Smooth muscle cell (in vitro differentiated cells): ENCODE data around the gene PPIL6. TPM values are rescaled to one million over a fixed set of nuclear protein-coding genes. Genes with fewer than 3 reads are reported as not detected.

Source experiments
- DNase-seq: peaks from one replicate; lab custom pipeline; 2025; ENCODE audit not compliant: unreplicated experiment; lab: John Stamatoyannopoulos, UW
- H2AFZ ChIP-seq: fragments of 200-600 bp; sonication (generic); 2 replicates; pipeline ENCODE4 v1.6.0; 2016; ENCODE audit warnings: antibody characterized with exemption, low read depth, mild to moderate bottlenecking
- H3F3A ChIP-seq: fragments of 200-600 bp; sonication (generic); 2 replicates; pipeline ENCODE4 v1.6.0; 2017; ENCODE audit warnings: antibody characterized with exemption, low read depth
- H3K27ac ChIP-seq: fragments of 200-600 bp; sonication (generic); 2 replicates; pipeline ENCODE4 v1.5.1; 2016; ENCODE audit warnings: low read depth, mild to moderate bottlenecking
- H3K27me3 ChIP-seq: fragments of 200-600 bp; sonication (generic); 2 replicates; pipeline ENCODE4 v1.6.1; 2016; ENCODE audit warnings: low read depth, mild to moderate bottlenecking
- H3K36me3 ChIP-seq: fragments of 200-600 bp; sonication (generic); 2 replicates; pipeline ENCODE4 v1.5.1; 2016; ENCODE audit warnings: low read depth
- H3K4me1 ChIP-seq: fragments of 200-600 bp; sonication (generic); 2 replicates; pipeline ENCODE4 v1.5.1; 2016; ENCODE audit warnings: low read depth
- H3K4me2 ChIP-seq: fragments of 200-600 bp; sonication (generic); 2 replicates; pipeline ENCODE4 v1.6.0; 2016; ENCODE audit warnings: mild to moderate bottlenecking
- H3K4me3 ChIP-seq: fragments of 200-600 bp; sonication (generic); 2 replicates; pipeline ENCODE4 v1.5.1; 2016; ENCODE audit warnings: mild to moderate bottlenecking
- H3K79me2 ChIP-seq: fragments of 200-600 bp; sonication (generic); 2 replicates; pipeline ENCODE4 v1.6.0; 2016; ENCODE audit warnings: low read depth, mild to moderate bottlenecking
- H3K9ac ChIP-seq: fragments of 200-600 bp; sonication (generic); 2 replicates; pipeline ENCODE4 v1.6.0; 2016; ENCODE audit warnings: low read depth
- H3K9me3 ChIP-seq: fragments of 200-600 bp; sonication (generic); replicated peaks from 2 replicates; pipeline ENCODE4 v1.5.1; 2016; ENCODE audit warnings: low read depth
- H4K20me1 ChIP-seq: fragments of 200-600 bp; sonication (generic); 2 replicates; pipeline ENCODE4 v1.6.0; 2016; ENCODE audit warnings: low read depth
- CTCF ChIP-seq: fragments of 200-600 bp; sonication (generic); IDR thresholded peaks from 2 replicates; pipeline ENCODE4 v1.5.1; 2017; ENCODE audit warnings: borderline replicate concordance, mild to moderate bottlenecking, antibody characterized with exemption; ENCODE audit not compliant: insufficient read depth, poor library complexity, severe bottlenecking
- WGBS: methylation state at CpG from one replicate; pipeline ENCODE4 v1.1.7; 2016; ENCODE audit warnings: low lambda C conversion rate; 5-methylcytosine and 5-hydroxymethylcytosine counted together
- polyA plus RNA-seq: library from polyadenylated mRNA; unstranded; fragments of >200 nt; fragmentation: Nextera tagmentation; extraction: Ambion mirVana; gene quantifications from 2 replicates; pipeline ENCODE4 v1.2.1, GENCODE V29; 2016
- total RNA-seq: library from RNA; depleted of rRNA; stranded (reverse); fragments of >200 nt; gene quantifications from 2 replicates; pipeline ENCODE4 v1.2.3, GENCODE V29; 2014

PPIL6 gene
- total and polyA plus RNA-seq, 2 experiments from 2014 or later = 1.3 to 1.7 TPM

DNA sequence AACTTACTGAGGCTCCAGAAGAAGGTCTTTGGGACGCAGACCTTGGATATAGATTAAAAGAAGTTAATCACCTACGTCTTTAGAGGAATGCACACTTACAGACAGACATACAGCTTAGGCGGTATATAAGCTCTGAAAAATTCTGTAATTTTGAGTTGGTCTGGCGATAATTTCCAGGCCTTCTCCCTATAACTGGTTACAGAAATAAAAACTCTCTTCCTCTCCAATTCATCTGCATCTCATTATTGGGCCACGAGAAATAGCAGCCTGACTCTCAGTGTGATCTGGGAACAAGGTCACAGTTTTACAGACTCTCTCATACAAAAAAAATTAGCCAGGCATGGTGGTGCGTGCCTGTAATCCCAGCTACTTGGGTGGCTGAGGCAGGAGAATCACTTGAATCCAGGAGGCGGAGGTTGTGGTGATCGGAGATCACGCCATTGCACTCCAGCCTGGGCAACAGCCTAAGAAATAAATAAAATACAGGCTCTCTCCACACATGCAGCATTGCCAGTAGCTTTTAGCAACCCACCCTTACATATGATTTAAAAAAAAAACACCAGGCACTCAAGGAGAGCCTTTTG is 37.9 kb upstream of the PPIL6 start:
- Histone ChIP-seq H2AFZ (no peak overlapping the region), H4K20me1 (peaks cover 36% of the 10 kb centered on the region), H3K9ac (peak overlapping the region; percentile 4), H3K36me3 (no peaks in the 10 kb centered on the region), H3K4me3 (peak overlapping the region; percentile 21), H3F3A (no peaks in the 10 kb centered on the region), H3K27me3 (no peaks in the 10 kb centered on the region), H3K79me2 (peaks cover 17% of the 10 kb centered on the region), H3K9me3 (no peaks in the 10 kb centered on the region), H3K27ac (peak overlapping the region; percentile 76), H3K4me1 (peaks cover 24% of the 10 kb centered on the region), H3K4me2 (peak overlapping the region; percentile 70)
- no peak for DNase-seq
- no peak for TF ChIP-seq CTCF
- whole genome bisulfite sequencing = 41% methylated on average over 9 of the region's 9 CpGs

- H3K4me3 ChIP-seq = no peak overlapping the region
- no peaks in the 10 kb centered on the region for H3K9me3 ChIP-seq
- peaks cover 24% of the 10 kb centered on the region for H3K4me1 ChIP-seq
- no peaks in the 10 kb centered on the region for H3K27me3 ChIP-seq
- H2AFZ ChIP-seq = no peak overlapping the region
- peaks cover 36% of the 10 kb centered on the region for H4K20me1 ChIP-seq
- H3K79me2 ChIP-seq = peaks cover 17% of the 10 kb centered on the region
- H3K27ac ChIP-seq = peak overlapping the region; percentile 76
- WGBS = 49% methylated on average over 2 of the region's 2 CpGs
- H3K4me2 ChIP-seq = peak overlapping the region; percentile 8
- no peak overlapping the region for H3K9ac ChIP-seq
- DNase-seq = no peak
- no peaks in the 10 kb centered on the region for H3F3A ChIP-seq
- H3K36me3 ChIP-seq = no peaks in the 10 kb centered on the region
- TF ChIP-seq CTCF = no peak
Measured at GRCh38 chr6:109477725-109478124, 37.3 kb upstream of the PPIL6 start.

- DNase-seq = no peak
- no peak for TF ChIP-seq CTCF
- Histone ChIP-seq H3K9ac (no peak overlapping the region), H4K20me1 (peaks cover 36% of the 10 kb centered on the region), H3F3A (no peaks in the 10 kb centered on the region), H3K27ac (peak overlapping the region; percentile 76), H3K79me2 (peaks cover 17% of the 10 kb centered on the region), H3K4me1 (peaks cover 24% of the 10 kb centered on the region), H3K4me3 (no peak overlapping the region), H3K4me2 (no peak overlapping the region), H3K27me3 (no peaks in the 10 kb centered on the region), H3K36me3 (no peaks in the 10 kb centered on the region), H2AFZ (no peak overlapping the region), H3K9me3 (no peaks in the 10 kb centered on the region)
- WGBS = 98% methylated on average over 2 of the region's 2 CpGs
Measured at GRCh38 chr6:109477184-109477583, 36.8 kb upstream of the PPIL6 start.

DNA sequence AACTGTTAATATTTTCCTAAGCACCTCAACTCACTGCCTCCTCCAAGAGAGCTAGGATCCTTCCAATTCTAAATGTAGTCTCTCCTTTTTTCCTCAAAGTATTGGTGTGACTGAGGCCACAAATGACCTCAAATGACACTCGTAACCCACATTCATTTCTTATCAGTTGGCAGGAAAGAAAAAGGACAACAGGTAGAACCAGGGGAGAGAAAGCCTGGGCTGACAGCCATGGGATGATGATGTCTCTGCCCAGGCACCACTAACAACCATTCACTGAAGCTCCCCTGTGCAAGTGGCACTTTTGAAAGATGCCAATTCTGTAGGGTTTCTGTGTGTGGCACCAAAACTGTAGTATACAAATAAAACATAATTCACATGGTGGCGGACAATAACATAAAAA is 35.2 kb upstream of the PPIL6 start:
- Histone ChIP-seq H3K9me3 (no peaks in the 10 kb centered on the region), H3K27me3 (no peaks in the 10 kb centered on the region), H4K20me1 (peaks cover 35% of the 10 kb centered on the region), H3K79me2 (peaks cover 12% of the 10 kb centered on the region), H3K9ac (no peak overlapping the region), H3K4me3 (no peak overlapping the region), H3K4me2 (no peak overlapping the region), H3F3A (no peaks in the 10 kb centered on the region), H3K4me1 (peaks cover 21% of the 10 kb centered on the region), H2AFZ (no peak overlapping the region), H3K36me3 (no peaks in the 10 kb centered on the region), H3K27ac (no peak overlapping the region)
- DNase-seq = no peak
- TF ChIP-seq CTCF = no peak
- 96% methylated on average over 2 of the region's 2 CpGs for WGBS
